MM.1S (cell line): ENCODE results near the gene EXOC5.

Experiments used
- EZH2 ChIP-seq: fragments of 300-600 bp; sonication (generic); optimal IDR thresholded peaks from 2 replicates; pipeline ENCODE3; 2017; ENCODE audit warnings: low read depth, mild to moderate bottlenecking, antibody characterized with exemption, low read length, mixed read lengths
- EZH2phosphoT487 ChIP-seq: fragments of 300-600 bp; sonication (generic); IDR thresholded peaks from 2 replicates; pipeline ENCODE4 v1.6.1; 2018; ENCODE audit warnings: antibody characterized with exemption, low read length
- TF ChIP-seq, protein P1 (sequence below): fragments of 300-600 bp; sonication (generic); IDR thresholded peaks from 2 replicates; pipeline ENCODE4 v1.5.1; 2016; ENCODE audit warnings: antibody characterized with exemption, low read length, mixed read lengths

DNA sequence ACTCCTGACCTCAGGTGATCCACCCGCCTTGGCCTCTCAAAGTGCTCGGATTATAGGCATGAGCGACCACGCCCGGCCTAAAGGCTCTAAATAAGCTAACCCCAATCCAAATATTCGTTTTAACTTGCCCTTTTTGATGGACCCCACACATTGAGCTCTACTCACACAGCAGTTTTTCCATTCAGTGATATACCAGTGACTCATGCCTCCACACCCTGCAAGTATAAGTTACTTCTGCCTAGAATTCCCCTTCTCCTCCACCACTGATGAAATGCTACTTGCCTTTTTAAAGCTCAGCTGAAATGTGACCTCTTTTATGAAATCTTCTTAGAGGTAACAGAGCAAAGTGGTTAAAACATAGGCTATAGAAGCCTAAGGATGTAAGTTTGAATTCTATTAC, 68.8 kb downstream of the EXOC5 start:
- TF ChIP-seq, protein P1, sequence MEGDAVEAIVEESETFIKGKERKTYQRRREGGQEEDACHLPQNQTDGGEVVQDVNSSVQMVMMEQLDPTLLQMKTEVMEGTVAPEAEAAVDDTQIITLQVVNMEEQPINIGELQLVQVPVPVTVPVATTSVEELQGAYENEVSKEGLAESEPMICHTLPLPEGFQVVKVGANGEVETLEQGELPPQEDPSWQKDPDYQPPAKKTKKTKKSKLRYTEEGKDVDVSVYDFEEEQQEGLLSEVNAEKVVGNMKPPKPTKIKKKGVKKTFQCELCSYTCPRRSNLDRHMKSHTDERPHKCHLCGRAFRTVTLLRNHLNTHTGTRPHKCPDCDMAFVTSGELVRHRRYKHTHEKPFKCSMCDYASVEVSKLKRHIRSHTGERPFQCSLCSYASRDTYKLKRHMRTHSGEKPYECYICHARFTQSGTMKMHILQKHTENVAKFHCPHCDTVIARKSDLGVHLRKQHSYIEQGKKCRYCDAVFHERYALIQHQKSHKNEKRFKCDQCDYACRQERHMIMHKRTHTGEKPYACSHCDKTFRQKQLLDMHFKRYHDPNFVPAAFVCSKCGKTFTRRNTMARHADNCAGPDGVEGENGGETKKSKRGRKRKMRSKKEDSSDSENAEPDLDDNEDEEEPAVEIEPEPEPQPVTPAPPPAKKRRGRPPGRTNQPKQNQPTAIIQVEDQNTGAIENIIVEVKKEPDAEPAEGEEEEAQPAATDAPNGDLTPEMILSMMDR, result no peak
- TF ChIP-seq EZH2, result no peak
- TF ChIP-seq EZH2phosphoT487, result no peak
